Muscle of leg (tissue), 11 donors: ENCODE results near the gene AASS. TPM values are rescaled to one million over a fixed set of nuclear protein-coding genes. Genes with fewer than 3 reads are reported as not detected.
A peak's percentile ranks its signal among the peaks of the same experiment; 100 is the strongest.
"Not testable (repeated sequence)": the region's sequence is repeated elsewhere in the genome, so short reads cannot be mapped to it uniquely, and the experiment has no call there.

Experiments
- DNase-seq: peaks from one replicate; pipeline ENCODE4 v3.0.0; 2013
- H3K27ac ChIP-seq: one replicate; pipeline ENCODE4 v1.5.1; 2013; ENCODE audit warnings: mild to moderate bottlenecking, low read length, control low read depth
- H3K27me3 ChIP-seq: one replicate; pipeline ENCODE4 v1.6.1; 2013; ENCODE audit warnings: low read length; ENCODE audit not compliant: control insufficient read depth, insufficient read depth
- H3K36me3 ChIP-seq: one replicate; pipeline ENCODE4 v1.6.1; 2013; ENCODE audit warnings: low read length; ENCODE audit not compliant: control insufficient read depth, insufficient read depth
- H3K4me1 ChIP-seq: one replicate; pipeline ENCODE4 v1.6.1; 2013; ENCODE audit warnings: low read length; ENCODE audit not compliant: control insufficient read depth, insufficient read depth
- H3K4me3 ChIP-seq: one replicate; pipeline ENCODE4 v1.5.1; 2013; ENCODE audit warnings: low read length, control low read depth
- H3K9me3 ChIP-seq: replicated peaks from 2 replicates; pipeline ENCODE4 v1.6.1; 2013; ENCODE audit warnings: low read depth, low read length; ENCODE audit not compliant: control insufficient read depth
- WGBS: methylation state at CpG from one replicate; pipeline ENCODE4 v1.1.5; 2013; ENCODE audit warnings: missing lambda C conversion rate; ENCODE audit not compliant: insufficient coverage; 5-methylcytosine and 5-hydroxymethylcytosine counted together
- polyA plus RNA-seq, 8 donors: library from polyadenylated mRNA; unstranded; fragments of 120-200 nt; gene quantifications; one replicate each; pipeline versions ENCODE4 v1.2.1 to v1.2.3, GENCODE V29; 2013; ENCODE audit warnings: inconsistent platforms in 1 of 8, low replicate concordance in 1 of 8; ENCODE audit not compliant: insufficient read length in 8 of 8, insufficient read depth in 1 of 8
- total RNA-seq: library from RNA; stranded (reverse); fragments of 120-200 nt; gene quantifications from one replicate; pipeline ENCODE4 v1.2.4, GENCODE V29; 2013

Gene AASS
- total and polyA plus RNA-seq, 9 donors: 15.0 to 29.7 (median 19.6) TPM

DNA sequence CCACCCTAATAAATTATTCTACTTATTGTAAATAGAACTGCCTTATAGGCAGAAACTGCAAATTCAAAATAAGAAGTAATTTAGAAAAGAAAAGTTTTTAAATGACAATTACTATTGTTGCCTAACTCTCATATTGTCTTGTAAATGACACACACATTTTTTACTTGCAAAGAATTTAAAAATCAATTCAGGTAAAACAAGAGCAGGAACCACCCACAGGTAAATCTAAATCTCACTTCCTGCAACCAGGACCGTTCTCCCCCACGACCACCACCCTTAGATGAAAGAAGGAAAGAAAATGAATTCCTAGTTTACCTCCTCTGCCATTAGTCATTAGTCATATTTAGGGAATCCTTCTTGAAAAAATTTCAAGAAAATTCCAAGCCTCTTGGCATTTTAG lies 4.8 kb upstream of the AASS start:
- Histone ChIP-seq H3K27ac (no peak overlapping the region), H3K9me3 (no peaks in the 10 kb centered on the region), H3K27me3 (peaks cover 2% of the 10 kb centered on the region), H3K4me1 (peaks cover 3% of the 10 kb centered on the region), H3K36me3 (no peaks in the 10 kb centered on the region), H3K4me3 (no peak overlapping the region)
- DNase-seq: no peak
- WGBS: no CpG with 5 or more reads among the region's 2 CpGs

DNA sequence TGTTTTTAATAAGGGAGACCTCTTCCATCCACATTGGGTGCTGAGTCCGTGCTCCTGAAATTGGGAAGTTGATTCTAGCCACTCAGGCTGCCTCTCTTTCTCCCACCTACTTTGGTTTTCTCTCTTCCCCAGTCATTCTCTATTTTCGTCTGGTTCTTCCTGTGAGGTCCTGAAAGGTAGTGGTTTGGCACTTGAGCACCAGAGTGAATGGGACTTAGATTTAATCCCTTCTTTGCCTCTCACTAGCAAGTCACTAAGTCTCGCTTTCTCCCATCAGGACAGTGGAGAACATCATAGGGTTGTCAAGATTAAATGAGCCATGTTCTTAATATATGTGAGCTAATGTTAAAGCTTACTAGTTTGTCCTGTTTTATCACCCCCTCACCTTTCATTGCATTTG lies 4.0 kb upstream of the AASS start:
- Histone ChIP-seq H3K9me3 (no peaks in the 10 kb centered on the region), H3K27me3 (peaks cover 2% of the 10 kb centered on the region), H3K4me1 (peaks cover 3% of the 10 kb centered on the region), H3K4me3 (no peak overlapping the region), H3K36me3 (no peaks in the 10 kb centered on the region), H3K27ac (no peak overlapping the region)
- WGBS: no CpG with 5 or more reads among the region's 3 CpGs
- no peak for DNase-seq

DNA sequence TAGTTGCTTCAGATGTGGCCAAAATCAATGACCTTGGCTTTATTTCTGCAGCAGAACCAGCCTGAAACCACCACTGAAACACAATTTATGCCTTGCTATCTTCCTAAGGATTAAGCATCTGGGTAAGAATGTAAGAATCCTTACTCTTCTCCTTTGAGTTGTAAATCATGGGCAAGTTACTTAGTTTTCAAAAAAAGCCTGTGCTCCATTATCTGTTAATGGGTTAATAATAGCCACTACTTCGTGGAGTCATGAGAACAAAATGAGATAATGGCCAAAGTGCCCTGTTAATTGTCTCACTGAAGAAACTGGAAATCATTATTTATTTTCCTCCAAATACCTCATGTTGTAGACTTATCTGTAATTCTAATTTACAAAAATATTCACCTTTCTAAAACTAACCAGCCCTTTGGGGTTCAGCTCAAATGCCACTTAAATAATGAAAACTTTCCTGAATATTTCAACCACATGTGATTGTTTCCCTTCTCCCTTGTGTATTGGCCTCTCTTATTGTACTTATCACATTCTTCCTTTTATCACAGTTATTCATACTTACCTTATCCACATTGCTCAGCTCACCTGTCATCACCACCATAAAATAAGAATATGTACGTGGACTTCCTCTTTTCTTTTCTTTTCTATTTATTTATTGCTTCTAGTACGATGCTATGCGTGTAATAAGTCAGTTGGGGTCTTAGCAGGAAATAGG lies 2.0 kb upstream of the AASS start:
- no peak for DNase-seq
- WGBS: 64% methylated on average over 2 of the region's 4 CpGs
- H3K9me3 ChIP-seq: no peaks in the 10 kb centered on the region
- peaks cover 3% of the 10 kb centered on the region for H3K4me1 ChIP-seq
- H3K4me3 ChIP-seq: no peak overlapping the region
- no peaks in the 10 kb centered on the region for H3K36me3 ChIP-seq
- no peak overlapping the region for H3K27ac ChIP-seq
- H3K27me3 ChIP-seq: peaks cover 2% of the 10 kb centered on the region

DNA sequence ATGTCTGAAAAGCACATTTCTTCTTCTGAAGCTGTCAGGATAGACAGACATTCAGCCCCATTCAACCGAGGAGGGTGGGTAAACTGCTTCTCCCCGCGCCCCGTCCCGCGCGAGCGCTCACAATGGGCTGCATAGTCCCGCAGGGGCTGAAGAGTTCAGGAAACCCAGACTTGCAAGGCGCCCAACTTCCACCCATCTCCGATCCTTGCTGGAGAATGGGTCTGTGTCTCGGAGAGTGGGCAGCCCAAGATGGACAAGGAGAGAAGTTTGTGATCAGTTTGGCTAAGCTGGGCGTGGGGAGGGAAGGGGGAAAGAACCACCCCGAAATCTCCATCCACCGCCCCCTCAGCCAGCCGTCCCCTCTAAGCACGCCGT lies 686 bp downstream of the AASS start:
- WGBS: 0% methylated on average over 2 of the region's 18 CpGs
- Histone ChIP-seq H3K36me3 (no peaks in the 10 kb centered on the region), H3K27me3 (peaks cover 2% of the 10 kb centered on the region), H3K9me3 (no peaks in the 10 kb centered on the region), H3K27ac (peak overlapping the region; percentile 98), H3K4me3 (peak overlapping the region; percentile 79), H3K4me1 (peaks cover 3% of the 10 kb centered on the region)
- no peak for DNase-seq

DNA sequence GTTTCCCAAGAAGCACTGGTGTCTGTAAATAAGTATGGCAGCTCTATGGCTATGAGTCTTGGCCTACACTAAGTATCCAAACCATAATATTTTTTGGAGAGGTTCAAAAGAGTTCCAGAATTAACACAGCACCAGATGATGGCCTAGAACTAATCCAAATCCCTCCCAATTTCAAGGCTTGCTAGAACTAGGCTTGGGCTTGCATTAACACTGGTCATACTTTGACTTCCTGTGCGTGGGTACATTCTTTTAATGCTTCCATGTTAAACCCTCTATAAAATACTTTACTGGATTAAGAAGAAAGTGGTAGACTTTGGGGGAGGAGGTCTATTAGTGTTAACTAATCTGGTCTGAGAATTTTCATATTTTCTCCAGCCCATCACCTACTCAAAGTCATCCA lies 3.1 kb downstream of the AASS start:
- H3K27ac ChIP-seq: no peak overlapping the region
- no peaks in the 10 kb centered on the region for H3K9me3 ChIP-seq
- WGBS: no CpG with 5 or more reads among the region's 1 CpG
- peaks cover 6% of the 10 kb centered on the region for H3K4me1 ChIP-seq
- no peak overlapping the region for H3K4me3 ChIP-seq
- DNase-seq: no peak
- H3K36me3 ChIP-seq: no peaks in the 10 kb centered on the region
- peaks cover 2% of the 10 kb centered on the region for H3K27me3 ChIP-seq

DNA sequence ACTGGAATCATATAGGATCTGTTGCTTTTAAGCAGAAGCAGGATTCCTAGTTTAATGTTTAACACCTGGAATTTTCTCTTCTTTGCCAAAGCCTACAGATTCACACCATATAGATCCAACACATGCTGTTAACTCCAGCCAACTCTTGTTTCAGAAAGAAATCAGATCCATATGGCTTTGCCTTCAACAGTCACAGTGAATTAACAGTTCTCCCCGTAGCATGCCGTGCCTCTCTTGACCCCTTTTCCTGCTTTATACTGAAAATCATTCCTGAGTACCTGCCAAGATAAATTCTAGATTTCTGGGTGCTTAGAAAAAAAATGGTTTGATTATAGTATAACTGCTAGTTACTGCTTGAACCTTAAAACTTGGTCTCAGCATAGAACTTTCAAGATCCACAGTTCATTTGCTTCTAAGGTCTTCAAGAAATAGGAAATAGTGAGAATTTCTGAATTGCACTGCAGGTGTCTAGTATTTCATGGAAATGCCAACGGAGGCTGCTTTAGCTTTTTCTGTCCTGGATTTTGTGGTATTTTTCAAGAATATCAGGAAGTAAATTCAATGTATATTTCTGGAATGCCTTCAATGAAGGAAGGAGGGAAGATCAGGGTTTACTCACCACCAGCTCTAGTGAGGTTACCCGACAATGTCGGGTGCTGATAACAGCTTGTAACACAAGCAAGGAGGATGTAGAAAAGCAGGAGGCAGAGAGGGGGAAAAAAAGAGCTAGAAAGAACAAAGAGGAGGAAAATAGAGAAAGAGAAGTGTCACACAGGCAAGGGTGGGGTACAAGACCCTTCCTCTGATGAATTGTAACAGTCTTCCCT lies 6.6 kb downstream of the AASS start:
- Histone ChIP-seq H3K27me3 (no peaks in the 10 kb centered on the region), H3K4me3 (no peak overlapping the region), H3K9me3 (no peaks in the 10 kb centered on the region), H3K4me1 (peaks cover 3% of the 10 kb centered on the region), H3K27ac (peak overlapping the region; percentile 17), H3K36me3 (no peaks in the 10 kb centered on the region)
- 25% methylated on average over 3 of the region's 5 CpGs for WGBS
- peak; percentile 61 for DNase-seq

DNA sequence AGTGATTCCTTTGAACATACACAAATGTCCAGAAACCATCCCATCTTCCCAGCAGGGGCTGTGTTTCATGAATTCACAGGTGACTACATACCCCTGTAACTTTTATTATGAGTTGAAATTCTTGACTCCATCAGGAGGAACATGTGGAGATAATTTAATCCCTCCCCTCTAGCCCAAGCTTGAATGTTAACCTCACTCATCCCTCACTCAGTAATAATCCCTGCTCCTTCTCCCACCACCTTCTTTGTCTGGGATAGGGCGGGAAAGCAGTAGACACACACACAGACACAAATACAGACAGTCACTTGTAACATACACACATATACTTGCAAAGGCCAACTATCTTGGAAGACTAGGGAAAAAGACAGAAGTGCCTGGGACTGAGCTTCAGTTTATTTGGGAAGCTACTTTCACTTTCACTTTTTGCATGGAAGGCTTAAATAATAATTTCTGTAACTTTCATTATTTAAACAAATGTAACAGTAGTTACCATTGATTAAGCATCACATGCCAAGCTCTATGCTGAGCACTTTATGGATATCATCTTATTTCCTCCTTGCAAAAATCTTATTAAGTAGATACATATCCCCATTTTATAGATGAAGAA lies 7.3 kb downstream of the AASS start:
- H3K4me3 ChIP-seq: no peak overlapping the region
- no peaks in the 10 kb centered on the region for H3K36me3 ChIP-seq
- H3K27ac ChIP-seq: peak overlapping the region; percentile 45
- peak; percentile 44 for DNase-seq
- no peaks in the 10 kb centered on the region for H3K27me3 ChIP-seq
- peaks cover 3% of the 10 kb centered on the region for H3K4me1 ChIP-seq
- 40% methylated on average over 1 of the region's 1 CpG for WGBS
- H3K9me3 ChIP-seq: no peaks in the 10 kb centered on the region

DNA sequence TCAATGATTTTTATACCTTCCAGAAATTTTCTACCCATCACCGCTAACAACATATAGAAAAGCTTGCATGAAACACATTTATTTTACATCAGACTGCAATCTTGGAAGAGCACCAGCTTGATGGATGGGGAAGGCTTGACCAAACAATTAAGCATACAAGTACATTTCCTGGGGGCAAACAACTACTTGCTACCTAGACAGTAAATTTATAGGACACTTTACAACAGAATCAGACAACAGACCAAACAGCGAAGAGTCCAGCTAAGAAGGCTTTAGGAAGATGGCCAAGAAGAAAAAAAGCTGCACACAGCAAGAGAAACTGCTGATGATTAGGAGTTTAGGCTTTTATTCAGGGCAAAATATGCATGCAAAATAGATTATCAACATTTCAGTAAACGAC lies 8.0 kb downstream of the AASS start:
- Histone ChIP-seq H3K4me3 (no peak overlapping the region), H3K36me3 (no peaks in the 10 kb centered on the region), H3K4me1 (peaks cover 3% of the 10 kb centered on the region), H3K9me3 (no peaks in the 10 kb centered on the region), H3K27ac (no peak overlapping the region), H3K27me3 (no peaks in the 10 kb centered on the region)
- no CpG with 5 or more reads among the region's 3 CpGs for WGBS
- peak; percentile 54 for DNase-seq

DNA sequence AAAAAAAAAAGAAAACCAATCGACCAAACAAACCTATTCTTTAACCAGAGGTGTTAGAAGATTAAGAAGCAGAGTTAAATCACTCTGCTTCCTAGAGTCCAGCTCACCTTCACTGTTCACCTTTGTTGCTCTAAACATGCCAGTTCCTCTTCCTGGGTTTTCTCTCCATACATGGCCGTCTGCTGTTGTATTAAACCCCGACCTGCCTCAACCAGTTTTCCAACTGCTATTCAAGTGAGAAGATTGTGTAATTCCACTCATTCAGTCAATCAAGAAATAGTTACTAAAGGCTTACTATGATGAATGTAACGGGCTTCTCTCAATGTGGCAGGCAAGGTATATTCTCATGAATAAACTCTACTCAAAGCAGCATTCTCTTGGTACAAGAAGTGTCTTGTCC lies 8.8 kb downstream of the AASS start:
- Histone ChIP-seq H3K4me1 (peaks cover 3% of the 10 kb centered on the region), H3K9me3 (no peaks in the 10 kb centered on the region), H3K36me3 (no peaks in the 10 kb centered on the region), H3K27ac (no peak overlapping the region), H3K4me3 (no peak overlapping the region), H3K27me3 (no peaks in the 10 kb centered on the region)
- DNase-seq: no peak
- no CpG with 5 or more reads among the region's 4 CpGs for WGBS

DNA sequence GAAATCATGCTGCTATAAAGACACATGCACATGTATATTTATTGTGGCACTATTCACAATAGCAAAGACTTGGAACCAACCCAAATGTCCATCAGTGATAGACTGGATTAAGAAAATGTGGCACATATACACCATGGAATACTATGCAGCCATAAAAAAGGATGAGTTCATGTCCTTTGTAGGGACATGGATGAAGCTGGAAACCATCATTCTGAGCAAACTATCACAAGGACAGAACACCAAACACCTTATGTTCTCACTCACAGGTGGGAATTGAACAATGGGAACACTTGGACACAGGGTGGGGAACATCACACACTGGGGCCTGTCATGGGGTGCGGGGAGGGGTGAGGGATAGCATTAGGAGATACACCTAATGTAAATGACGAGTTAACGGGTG lies 9.3 kb downstream of the AASS start:
- no CpG with 5 or more reads among the region's 3 CpGs for WGBS
- H3K27me3 ChIP-seq, H3K36me3 ChIP-seq, H3K4me1 ChIP-seq, DNase-seq, H3K4me3 ChIP-seq, H3K27ac ChIP-seq, H3K9me3 ChIP-seq: not testable (repeated sequence)
